ENCODE data around the gene SOX13.

- TF ChIP-seq CTCF (IDR thresholded peaks at IDR 0.05) (no peak), POLR2A (IDR thresholded peaks at IDR 0.05) (no peak)
Observed at GRCh38 chr1:204136814-204137213, 63.9 kb downstream of the SOX13 start.

Data from uterus (tissue), 2 donors.